DMS 273 (cell line): Measurements from ENCODE around the gene QRSL1.
A peak's percentile ranks its signal among the peaks of the same experiment; 100 is the strongest.
"Not testable (repeated sequence)": the region's sequence is repeated elsewhere in the genome, so short reads cannot be mapped to it uniquely, and the experiment has no call there.

Experiments
- DNase-seq: peaks from one replicate; lab custom pipeline; 2025; ENCODE audit not compliant: unreplicated experiment; lab: John Stamatoyannopoulos, UW

Gene QRSL1

GRCh38 chr6:106623039-106623438 is 6.3 kb upstream of the QRSL1 start:
- DNase-seq, result no peak

- no peak for DNase-seq
These were observed 2.9 kb upstream of the QRSL1 start for GRCh38 chr6:106626485-106626884.

GRCh38 chr6:106627760-106628159 is 1.6 kb upstream of the QRSL1 start:
- not testable (repeated sequence) for DNase-seq

GRCh38 chr6:106628658-106629102 is 698 bp upstream of the QRSL1 start:
- peak; percentile 32 for DNase-seq

GRCh38 chr6:106629859-106630163 is 433 bp downstream of the QRSL1 start:
- DNase-seq, result no peak

- DNase-seq, result peak; percentile 31
These were observed 988 bp downstream of the QRSL1 start for GRCh38 chr6:106630366-106630765.

GRCh38 chr6:106631346-106631745 is 2.0 kb downstream of the QRSL1 start:
- no peak for DNase-seq

GRCh38 chr6:106634565-106634964 is 5.2 kb downstream of the QRSL1 start:
- no peak for DNase-seq

GRCh38 chr6:106637051-106637716 is 7.8 kb downstream of the QRSL1 start:
- no peak for DNase-seq

- DNase-seq, result no peak
These were observed 8.5 kb downstream of the QRSL1 start for GRCh38 chr6:106637717-106638341.

- DNase-seq, result no peak
These were observed 10.4 kb downstream of the QRSL1 start for GRCh38 chr6:106639812-106640211.

GRCh38 chr6:106642476-106642875 is 13.1 kb downstream of the QRSL1 start:
- DNase-seq, result no peak

GRCh38 chr6:106643061-106643460 is 13.7 kb downstream of the QRSL1 start:
- DNase-seq, result no peak

- DNase-seq, result no peak
These were observed 19.4 kb downstream of the QRSL1 start for GRCh38 chr6:106648651-106649308.

- no peak for DNase-seq
These were observed 29.1 kb downstream of the QRSL1 start for GRCh38 chr6:106658469-106658868.

- DNase-seq, result no peak
These were observed 30.5 kb downstream of the QRSL1 start for GRCh38 chr6:106659859-106660258.

GRCh38 chr6:106662458-106662857 is 33.1 kb downstream of the QRSL1 start:
- no peak for DNase-seq

GRCh38 chr6:106666282-106667021 is 37.1 kb downstream of the QRSL1 start:
- DNase-seq, result no peak

GRCh38 chr6:106667022-106667402 is 37.6 kb downstream of the QRSL1 start:
- DNase-seq, result no peak

- DNase-seq, result peak; percentile 8
These were observed 40.9 kb downstream of the QRSL1 start for GRCh38 chr6:106670236-106670635.

GRCh38 chr6:106671651-106672050 is 42.3 kb downstream of the QRSL1 start:
- DNase-seq, result no peak
